ENCODE measurements around the gene AXIN2.
"Not testable (repeated sequence)": the region's sequence is repeated elsewhere in the genome, so short reads cannot be mapped to it uniquely, and the experiment has no call there.

The AXIN2 gene

GRCh38 chr17:65533852-65534457 is 27.5 kb downstream of the AXIN2 start:
- DNase-seq: no peak

DNA sequence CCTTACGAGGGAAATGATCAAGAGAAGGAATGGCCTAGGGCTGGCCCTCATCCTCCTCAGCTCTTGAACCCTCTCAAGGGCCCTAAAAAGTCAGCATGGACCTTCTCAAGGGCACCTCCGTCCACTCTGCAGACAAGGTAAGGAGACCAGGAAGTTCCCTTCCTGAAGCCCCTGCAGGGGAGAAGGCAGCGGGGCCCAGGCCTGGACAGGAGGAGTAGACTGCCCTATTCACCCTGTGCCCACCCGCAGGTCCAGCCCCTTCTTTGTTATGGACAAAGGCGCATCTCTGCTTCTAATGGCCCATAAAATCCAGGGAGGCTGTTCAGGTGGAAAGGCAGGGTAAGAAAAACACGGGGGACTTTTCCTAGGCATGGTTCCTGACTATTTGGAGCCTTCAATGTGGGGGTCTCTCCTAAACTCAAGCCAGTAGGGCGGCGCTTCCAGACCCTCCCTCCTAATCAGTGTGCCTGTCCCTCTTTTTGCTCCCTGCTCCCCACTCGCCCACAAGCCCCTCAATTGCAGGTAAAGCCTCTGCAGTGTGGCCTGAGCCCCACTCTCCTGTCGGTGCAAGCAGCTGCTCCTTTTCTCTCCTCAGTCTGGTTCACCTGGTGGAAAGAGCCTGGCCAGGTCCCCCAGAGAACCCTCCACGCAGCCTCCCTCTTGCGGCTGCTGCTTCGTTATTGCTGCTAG is 28.2 kb downstream of the AXIN2 start:
- DNase-seq: no peak

- DNase-seq: peak; percentile 93
These were observed 29.2 kb downstream of the AXIN2 start for GRCh38 chr17:65532101-65532890.

DNA sequence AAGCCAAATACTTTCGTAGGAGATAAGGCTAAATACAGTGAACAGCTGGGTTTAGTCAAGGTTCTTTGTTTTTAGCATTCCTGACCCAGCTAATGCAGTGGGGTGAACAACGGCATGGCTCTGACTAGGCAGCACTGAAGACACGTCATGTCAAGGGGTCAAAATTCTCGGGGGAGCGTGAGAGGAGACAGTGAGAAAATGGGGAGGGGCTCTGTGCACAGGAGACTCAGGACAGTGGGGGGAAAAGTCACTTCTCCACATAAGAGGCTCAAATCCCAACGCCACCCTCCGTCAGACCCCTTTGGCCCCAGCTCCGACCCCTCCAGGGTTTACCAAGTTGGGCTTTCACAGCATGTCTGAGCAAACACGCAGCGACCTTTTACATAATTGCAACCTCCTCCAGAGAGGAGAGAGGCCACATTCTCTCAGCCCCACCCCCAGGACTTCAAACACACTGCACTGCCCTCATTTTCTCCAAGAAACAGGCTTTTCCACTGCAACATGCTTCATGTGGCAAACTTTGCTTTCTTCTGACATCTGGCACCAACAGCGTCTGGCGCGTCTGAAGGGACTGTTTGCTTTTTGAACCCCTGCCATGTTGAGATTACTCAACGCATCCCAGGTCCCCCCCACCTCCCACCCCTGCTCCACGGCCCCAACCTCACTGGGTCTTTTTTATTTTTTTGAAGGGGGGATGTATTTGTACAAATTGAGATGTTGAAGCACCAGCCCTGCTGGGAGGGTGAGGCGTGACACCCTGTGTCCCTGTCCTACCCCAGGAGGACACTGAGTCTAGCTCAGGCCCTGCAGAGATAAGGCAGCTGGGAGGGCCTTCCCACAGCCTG is 30.0 kb downstream of the AXIN2 start:
- peak; percentile 96 for DNase-seq

GRCh38 chr17:65530523-65531255 is 30.8 kb downstream of the AXIN2 start:
- DNase-seq: peak; percentile 85

- peak; percentile 50 for DNase-seq
These were observed 31.5 kb downstream of the AXIN2 start for GRCh38 chr17:65529761-65530522.

DNA sequence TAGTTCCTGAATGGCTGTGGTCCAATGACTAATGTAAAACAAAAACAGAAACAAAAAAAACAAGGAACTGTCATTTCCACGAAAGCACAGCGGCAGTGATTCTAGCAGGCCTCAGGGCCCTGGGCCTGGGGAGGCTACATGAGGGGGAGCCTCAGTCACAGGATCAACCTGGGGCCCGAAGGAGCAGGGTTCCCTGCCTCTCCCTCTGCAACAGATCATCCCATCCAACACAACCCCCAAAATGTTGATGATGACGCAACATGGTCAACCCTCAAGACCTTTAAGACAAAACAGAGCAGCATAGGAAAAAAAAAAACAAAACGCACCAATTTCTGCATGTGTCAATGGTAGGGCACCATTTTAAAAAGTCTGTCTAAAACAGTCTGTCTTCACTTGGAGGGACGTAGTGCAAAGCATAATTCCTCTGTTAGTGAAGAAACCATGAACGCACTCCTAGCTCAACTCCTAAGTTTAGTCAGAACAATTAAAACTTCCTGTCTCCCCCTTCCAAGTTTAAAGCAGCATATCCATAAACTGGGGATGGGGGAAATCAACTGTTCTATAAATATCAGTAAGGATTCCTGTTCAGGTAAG is 32.3 kb downstream of the AXIN2 start:
- DNase-seq: no peak

DNA sequence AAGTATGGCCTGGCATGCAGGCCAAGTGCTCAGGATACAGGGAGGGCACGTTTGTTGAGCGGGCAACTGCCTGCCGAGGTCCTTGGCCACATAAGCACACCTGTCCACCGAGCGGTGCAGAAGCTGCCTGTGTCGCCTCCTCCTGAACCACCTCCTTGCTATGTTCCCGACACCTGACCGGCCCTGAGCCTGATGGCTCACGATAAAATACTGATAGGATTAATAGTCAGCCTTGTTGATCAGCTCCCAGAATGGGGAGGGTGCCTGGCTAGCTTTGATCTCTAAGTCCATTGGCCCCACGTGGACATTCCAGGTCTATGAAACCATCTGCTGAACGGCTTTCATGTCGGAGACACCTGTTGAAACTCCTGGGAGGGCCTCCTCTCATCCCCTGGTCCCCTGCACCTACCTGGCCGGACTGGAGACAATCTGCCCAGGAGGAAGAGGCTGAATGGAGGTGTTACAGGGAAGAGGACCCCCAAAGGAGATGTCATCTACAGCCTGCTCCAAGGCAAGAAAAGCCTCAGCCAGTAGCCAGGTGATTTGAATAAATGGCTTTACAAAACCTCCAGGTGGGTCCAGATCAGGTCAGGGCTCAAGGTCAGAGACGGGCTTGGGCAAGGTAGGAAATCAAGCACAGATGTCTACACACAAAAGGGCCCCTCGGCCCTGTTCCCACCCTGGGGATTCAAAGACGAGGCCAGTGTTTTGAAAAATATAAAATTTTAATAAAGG is 33.4 kb downstream of the AXIN2 start:
- DNase-seq: no peak

DNA sequence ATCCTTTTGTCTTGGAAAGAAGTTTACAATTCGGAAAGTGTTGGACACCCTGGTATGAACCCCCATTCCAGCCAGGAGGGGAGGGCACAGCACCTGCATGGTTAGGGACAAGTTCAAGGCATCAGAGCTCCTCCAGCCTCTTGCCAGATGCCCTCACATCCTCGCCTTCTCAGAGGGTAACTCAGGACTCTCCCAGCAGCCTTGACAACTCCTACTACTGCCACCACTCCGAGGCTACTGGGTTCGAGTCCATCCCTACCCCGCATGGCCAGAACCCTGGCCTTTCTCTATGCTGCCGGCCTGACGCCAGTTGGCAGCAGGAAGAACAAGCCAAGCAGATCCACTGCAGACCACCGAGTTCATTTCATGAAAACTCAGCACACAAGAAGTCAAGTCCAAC is 34.1 kb downstream of the AXIN2 start:
- no peak for DNase-seq

DNA sequence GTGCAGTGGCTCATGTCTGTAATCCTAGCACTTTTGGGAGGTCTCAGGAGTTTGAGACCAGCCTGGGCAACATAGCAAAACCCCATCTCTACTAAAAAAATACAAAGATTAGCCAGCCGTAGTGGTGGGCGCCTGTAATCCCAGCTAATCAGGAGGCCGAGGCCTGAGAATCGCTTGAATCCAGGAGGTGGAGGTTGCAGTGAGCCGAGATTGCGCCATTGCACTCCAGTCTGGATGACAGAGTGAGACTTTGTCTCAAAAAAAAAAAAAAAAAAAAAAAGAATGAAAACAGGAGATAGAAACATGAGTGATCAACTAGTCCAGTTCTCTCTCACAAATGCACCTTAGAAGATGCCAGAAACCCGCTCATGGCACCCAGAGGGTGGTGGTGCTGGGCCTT is 34.6 kb downstream of the AXIN2 start:
- not testable (repeated sequence) for DNase-seq

GRCh38 chr17:65523853-65524664 is 37.4 kb downstream of the AXIN2 start:
- peak; percentile 36 for DNase-seq

DNA sequence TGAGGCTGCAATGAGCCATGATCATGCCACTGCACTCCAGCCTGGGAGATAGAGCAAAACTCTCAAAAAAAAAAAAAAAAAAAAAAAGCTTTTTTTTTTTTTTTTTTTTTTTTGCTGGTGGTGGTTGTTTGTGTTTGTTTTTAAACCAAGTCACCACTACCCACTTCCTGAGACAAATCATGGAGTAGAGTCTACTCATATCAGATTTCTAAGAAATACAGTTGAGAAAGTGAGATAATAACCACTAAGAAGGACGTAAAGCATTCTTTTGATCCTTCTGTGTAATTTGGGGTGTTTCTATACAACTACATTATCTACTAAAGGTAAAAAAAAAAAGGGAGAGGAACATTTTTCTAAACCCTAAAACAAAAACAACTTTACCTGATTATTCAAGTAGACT is 38.0 kb downstream of the AXIN2 start:
- no peak for DNase-seq

- no peak for DNase-seq
These were observed 38.6 kb downstream of the AXIN2 start for GRCh38 chr17:65522751-65523404.

- peak; percentile 87 for DNase-seq
These were observed 42.0 kb downstream of the AXIN2 start for GRCh38 chr17:65519462-65519861.

DNA sequence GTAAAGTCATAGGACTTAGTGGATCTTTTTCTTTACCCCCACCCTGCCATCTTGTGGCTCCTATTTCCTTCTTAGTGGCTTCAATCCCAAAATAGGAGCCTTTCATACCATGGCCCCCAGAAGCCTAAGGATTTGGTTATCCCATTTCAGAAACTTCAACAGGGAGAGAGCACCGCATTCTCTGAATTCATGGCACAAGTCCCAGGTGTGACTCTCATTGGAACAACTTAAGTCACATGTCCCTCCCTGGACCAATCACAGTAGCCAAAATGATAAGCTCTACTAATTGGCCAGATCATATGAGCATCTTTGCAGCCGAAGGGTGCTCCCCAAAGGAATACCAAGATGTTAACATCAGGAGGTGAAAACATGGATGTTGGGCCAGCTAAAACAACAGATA is 43.2 kb downstream of the AXIN2 start:
- DNase-seq: no peak

- DNase-seq: peak; percentile 95
These were observed 45.2 kb downstream of the AXIN2 start for GRCh38 chr17:65515959-65516948.

GRCh38 chr17:65515512-65515911 is 45.9 kb downstream of the AXIN2 start:
- no peak for DNase-seq

GRCh38 chr17:65514541-65514940 is 46.9 kb downstream of the AXIN2 start:
- no peak for DNase-seq
